ENCODE results near the gene USP6NL.
"Not testable (repeated sequence)": the region's sequence is repeated elsewhere in the genome, so short reads cannot be mapped to it uniquely, and the experiment has no call there.

The USP6NL gene

DNA sequence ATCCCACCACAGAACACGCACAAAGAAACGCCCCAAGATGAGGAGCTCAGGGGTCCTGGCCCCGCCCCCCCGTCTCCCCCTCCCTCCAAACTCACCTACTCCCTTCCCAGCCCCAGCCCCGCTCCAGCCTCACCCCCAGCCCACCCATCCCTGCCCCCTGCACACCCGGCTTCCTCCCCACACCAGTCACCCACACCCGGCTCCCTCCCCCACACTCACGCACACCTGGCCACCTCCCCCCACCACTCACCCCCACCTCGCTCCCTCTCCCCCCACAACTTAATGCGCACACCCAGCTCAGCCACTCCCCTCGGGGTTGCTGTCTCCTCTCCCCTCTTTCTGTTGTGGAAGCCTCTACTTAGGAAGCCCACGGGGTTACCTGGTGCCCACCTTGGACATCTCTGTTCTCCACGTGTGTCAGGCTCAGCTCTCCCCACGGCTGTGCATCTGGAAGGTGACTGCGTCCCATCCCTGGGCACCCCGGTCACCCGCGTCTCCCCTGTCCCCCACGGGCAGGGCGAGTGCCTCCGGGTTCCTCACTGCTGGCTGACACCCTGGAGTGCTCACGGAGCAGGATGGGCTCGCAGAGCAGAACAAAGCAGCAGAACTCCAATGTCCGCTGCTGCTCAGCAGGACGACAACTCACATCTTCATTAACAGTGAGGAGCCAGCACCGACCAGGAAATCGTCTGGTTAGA lies 166.8 kb downstream of the USP6NL start:
- no peak for DNase-seq (ENCODE audit: low spot score)

DNA sequence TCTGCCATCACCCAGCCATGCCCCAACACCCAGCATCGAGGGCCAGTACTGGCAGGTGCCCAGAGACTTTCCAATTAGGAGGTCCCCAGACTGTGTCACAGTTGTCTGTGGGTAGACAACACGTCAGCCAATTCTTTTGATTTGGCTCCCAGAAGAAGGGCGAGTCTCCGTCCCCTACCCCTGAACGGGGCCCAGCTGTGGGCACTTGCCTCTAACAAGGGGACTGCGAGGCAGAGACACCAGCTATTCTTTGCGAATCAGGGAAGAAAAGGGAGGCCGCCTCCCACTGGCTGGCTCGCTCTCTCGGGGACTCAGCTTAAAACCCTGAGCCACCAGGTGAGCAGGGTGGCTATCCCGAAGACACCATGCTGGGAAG lies 167.3 kb downstream of the USP6NL start:
- no peak for DNase-seq (ENCODE audit: low spot score)

DNA sequence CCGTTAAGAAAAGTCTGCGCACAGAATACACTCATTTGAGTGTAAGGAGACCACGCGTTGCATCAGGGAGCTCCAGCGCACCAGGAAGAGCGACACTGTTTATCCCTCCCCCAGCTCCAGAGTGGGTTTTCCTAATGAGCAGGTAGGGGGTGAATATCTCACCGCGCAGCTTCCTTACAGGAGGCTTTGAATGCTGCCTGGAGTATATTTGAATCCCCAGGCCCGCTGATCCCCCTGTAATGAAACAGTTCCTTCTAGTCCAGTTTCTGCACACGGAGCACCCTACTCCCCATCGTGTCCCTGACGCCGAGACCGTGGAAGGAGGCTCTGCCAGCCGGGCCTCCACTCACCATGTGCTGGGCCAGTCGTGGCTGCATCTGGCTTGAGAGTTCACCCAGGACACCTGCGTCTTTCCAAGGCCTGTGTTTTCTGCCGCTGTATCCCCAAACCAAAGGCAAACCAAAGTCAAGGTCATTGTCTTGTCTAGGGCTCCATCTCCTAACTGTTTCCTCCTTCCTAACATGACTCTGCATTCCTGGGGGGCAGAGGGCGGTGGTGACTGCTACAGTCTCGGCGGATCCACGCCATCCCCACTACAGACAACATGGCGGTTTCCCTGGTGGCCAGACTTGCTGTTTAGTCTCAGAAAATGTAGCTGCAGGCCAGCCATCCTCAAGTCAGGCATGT lies 167.8 kb downstream of the USP6NL start:
- no peak for DNase-seq (ENCODE audit: low spot score)

DNA sequence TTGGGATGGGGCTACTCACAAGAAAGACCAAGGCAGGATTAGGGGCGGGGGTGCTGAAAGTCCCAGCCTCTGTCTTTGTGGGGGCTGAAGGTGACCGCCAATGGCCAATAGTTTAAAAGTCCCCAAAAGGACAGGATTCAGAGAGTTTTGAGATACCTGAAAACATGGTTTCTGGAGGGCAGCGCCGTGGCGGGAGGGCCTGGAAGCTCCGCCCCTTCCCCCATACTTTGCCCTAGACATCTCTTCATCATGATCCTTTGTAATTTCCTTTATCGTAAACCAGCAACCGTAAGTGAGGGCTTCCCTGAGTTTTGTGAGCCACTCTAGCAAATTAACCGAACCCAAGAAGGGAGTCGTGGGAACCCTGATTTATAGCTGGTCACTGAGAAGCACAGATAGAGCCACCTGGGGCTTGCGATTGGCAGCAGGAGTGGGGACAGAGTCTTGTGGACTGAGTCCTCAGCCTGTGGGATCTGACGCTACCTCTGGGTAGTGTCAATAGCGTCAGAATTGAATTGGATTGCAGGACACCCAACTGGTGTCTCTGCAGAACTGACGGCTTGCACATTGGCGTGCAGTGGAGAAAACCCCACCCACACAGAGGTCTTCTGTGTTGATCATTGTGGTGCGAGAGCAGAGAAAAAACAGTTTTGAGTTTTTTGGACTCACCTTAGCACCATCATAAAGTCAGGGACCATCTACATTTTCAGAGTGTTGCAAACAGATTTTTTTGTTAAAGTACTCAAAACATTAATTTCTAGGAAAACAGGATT lies 169.3 kb downstream of the USP6NL start:
- DNase-seq (ENCODE audit: low spot score): no peak

DNA sequence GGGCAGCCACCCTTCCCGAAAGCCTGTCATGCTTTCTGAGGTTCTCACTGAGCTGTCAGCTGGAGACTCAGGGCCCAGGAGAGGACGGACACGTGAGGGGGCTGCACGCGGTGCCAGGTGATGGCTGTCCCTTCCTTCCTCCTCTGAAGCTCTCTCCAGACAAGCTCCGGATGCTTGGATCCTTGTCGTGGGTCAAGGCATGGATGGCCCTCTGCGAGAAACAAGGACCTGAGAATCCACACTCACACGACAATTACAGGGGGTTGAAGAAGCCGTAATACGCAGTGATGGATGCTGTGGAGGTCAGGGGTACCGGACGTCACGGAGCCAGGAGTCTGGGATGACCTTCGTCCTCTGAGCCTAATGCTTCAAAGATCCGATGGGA lies 170.3 kb downstream of the USP6NL start:
- no peak for DNase-seq (ENCODE audit: low spot score)

DNA sequence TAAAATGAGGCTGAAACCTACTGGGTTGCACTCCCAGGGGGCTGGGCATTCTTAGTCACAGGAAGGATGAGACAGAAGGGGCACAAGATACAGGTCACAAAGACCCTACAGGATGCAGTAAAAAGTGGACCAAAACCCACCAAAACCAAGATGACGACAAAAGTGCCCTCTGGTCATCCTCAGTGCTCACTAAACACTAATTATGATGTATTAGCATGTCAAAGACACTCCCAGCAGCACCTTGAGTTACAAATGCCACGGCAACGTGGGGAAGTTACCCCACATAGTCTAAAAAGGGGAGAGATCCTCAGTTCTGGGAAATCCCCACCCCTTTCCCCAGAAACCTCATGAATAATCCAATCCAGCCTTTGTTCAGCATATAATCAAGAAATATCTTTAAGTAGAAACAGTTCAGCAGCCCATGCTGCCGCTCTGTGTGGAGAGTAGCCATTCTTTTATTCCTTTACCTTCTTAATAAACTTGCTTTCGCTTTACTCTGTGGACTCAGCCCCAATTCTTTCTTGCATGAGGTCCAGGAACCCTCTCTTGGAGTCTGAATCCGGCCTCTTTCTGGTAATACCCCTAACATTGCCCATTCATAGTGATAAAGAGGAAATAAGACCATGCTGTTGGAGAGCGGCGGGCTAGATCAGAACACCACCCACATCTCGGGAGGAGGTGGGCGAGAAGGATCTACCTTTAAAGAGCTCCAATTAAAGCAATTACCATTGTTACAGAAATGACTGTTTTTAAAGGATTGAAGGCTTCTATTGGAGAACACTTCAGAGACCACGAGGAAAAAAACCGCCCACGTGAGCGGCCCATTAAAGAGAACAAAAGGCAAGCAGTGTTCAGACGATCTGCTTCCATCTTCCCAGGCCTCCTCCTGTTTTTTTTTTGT lies 170.9 kb downstream of the USP6NL start:
- no peak for DNase-seq (ENCODE audit: low spot score)

DNA sequence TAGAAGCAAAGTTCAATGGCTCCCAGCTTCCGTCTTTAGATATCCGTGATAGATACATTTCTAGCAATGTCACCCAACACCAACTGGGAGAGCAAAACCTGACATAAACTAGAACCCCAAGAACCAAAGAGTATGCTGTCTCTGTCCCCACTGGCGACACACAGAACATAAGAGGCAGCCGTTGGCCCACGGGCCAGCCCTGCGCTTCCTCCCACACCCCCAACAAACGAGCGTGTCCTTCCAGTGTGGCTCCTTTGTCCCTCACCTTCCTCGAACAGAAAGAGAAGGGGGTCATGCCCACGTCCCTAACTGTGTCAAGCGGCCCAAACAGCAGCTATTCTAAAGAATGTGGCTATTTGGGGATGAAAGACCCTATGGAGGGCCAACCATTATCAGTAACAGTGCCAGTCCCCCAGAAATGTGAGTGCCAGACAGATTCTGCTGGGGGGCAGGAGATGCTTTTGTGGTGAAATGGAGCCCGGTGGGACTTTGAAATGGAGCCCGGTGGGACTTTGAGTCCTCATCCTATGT lies 171.9 kb downstream of the USP6NL start:
- DNase-seq (ENCODE audit: low spot score): no peak

DNA sequence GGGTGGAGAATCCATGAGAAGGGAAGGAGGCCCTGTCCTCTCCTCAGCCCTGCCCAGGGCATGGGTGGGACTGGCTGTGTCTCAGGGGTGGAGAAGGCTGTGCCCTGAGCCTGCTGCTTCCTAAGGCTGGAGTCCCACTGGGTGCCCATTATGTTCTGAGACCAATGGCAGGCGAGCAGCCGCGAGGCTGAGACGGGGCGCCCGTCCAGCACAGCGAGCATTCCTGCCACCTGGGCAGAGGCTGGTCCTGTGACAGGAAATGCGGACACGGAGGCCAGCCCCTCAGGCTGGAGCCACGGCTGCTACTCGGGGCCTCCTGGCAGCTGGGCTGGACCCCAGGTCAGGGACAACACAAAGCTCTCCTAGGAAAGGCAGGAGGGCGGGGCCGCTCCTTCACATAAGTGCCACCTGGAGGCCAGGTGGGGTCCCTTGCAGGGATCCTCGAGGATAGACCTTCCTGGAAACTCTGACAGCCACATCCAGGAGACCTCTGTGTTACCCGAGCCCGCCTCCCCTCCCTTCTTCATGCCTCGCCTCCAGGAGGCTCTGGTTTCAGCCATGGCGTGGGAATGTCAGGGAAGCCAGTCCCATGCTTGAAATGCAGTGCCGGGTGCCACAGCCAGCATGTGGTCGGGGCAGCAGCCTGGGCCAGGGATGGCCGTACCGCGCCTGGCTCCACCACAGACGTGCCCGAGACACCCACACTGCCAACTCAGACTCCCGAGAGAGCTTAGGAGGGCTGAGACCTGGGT lies 173.9 kb downstream of the USP6NL start:
- no peak for DNase-seq (ENCODE audit: low spot score)

DNA sequence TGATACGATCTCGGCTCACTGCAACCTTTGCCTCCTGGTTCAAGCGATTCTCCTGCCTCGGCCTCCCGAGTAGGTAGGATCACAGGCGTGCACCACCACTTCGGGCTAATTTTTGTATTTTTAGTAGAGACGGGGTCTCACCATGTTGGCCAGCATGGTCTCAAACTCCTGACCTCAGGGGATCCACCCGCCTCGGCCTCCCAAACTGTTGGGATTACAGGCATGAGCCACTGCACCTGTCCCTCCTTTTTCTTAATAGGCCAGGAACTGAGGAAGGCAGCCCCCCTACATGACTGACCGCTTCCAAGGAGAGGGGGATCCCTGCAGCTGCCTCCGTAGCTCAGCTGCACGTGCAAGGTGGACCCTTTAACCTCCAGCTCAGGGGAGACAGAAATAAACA lies 175.0 kb downstream of the USP6NL start:
- not testable (repeated sequence) for DNase-seq (ENCODE audit: low spot score)

DNA sequence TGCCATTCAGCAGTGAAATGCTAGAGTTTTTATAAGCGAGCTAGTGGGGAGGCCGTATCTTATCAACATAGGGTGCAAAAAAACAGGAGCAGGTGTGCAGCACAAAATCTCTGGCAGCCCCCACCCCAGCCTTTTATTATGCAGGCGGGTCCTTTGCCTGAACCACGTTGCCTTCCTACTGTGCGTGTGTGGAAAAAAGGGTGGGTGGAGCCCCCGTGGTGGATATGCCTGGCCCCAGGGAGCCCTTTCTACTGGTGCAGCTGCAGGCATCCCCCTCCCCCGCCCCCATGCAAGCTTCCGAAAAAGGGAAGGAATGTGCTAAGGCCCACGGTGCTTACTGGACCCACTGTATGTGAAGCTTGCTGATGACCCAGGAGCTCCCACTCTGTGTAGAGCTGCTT lies 175.9 kb downstream of the USP6NL start:
- no peak for DNase-seq (ENCODE audit: low spot score)

DNA sequence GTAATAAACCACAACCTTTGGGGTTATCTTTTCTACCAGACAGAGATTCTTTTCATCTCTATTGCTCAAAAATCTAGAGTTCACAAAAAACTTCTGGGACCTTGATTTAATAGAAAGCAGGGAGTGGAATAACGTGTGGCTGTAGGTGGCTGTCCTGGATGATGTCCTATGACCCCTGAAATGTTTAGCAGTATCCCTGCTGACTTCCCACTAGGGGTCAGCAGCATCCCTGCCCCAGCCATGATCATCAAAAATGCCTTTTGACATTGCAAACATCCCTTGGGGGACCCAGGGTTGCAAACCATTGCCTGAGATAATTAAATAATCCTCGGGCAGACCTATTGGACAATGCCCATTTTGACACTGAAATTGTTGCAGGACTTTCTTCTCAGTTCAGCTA lies 177.1 kb downstream of the USP6NL start:
- DNase-seq (ENCODE audit: low spot score): no peak

DNA sequence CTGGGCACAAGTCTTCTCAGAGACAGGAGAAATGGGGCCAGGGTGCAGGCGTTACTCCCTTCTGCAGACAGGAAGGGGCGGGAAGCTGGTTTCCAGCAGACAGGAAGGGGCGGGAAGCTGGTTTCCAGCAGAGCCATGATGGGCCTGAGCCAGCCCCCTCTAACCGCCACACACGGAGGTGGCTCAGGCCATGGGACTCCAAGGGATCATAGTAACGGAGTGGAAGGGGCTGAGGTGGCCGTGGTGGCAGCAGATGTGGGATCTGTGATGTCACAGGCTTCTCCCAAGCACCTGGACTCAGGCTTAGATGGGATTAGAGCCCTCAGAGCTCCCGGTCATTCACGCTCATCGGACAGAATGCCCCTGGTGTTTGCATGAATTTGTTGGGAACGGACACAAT lies 177.8 kb downstream of the USP6NL start:
- no peak for DNase-seq (ENCODE audit: low spot score)

DNA sequence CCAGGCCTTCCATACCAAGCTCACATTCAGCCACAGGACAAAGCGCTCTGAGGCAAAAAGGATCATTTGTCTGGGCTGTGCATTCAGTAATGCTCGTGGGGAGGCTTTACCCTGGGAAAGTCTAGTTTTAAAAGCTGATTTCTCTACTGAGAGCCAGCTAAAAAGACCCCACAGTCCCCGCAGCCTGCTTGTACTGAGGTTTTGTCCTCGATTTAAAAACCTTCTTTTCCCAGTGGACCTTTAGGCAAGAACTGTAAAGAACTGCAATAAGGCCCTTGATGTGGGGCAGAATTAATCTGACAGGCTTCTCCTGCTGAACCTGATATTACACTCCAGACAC lies 180.3 kb downstream of the USP6NL start:
- no peak for DNase-seq (ENCODE audit: low spot score)

DNA sequence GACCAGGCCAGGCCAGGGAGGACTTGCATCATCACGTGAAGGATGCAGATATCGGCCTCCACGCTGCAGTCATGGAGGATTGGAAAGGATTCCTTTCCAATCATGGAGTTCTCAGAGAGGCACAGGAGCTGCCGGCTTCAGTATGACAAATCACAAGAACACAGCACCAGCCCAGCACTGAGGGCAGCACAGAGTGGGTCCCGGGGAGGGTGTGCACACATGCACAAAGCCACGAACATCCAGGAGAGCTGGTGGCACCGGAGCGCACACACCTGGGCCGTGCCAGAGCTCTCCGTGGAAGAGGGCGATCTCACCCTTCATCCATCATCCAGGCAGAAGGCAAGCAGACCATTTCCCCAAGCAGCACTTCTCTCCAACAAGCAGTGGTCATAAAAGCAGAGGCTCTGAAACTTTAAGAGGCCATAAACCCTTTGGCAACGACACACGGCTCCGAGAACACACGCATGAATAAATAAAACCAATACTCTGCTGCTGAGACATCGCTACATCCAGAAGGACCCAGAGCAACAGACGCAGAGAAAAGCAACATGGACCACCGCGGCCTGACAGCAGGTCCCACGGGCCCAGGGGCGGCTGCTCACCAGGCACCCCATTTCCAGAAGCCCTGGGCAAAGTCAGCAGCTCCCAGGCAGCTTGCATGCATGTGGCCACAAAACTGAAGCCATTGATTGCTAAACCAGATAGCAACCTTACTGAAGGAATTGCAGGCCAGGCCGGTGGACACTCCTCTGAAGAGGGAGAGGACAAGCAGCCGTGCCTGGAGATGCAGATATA lies 180.8 kb downstream of the USP6NL start:
- DNase-seq (ENCODE audit: low spot score): no peak

DNA sequence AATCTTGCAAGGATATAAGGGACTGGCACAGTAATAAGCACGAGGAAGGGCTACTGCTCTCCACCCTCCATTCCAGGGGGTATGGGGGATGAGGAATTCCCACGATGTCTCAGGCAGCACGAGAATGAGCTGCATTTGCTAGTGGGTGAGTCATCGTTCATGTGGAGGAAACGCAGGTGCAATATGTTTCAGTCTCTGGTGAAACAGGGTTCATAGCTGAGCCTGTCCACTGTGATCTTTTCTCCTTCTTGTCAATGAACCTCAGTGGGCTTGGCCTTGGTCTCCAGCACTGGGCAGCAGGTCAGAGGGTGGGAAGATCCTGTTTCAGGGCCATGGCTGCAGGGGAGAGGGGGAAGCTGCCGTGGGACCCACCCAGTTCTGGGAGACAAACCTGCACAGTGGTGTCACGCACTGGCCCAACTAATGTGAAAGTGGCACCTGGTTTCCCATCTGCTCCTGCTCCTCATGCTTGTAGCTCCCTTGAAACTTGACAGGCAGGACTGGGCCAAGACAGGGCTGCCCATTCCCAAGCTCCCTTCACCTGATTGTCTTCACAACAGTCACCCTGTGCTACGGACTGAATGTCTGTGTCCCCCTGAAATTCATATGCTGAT lies 181.9 kb downstream of the USP6NL start:
- no peak for DNase-seq (ENCODE audit: low spot score)

DNA sequence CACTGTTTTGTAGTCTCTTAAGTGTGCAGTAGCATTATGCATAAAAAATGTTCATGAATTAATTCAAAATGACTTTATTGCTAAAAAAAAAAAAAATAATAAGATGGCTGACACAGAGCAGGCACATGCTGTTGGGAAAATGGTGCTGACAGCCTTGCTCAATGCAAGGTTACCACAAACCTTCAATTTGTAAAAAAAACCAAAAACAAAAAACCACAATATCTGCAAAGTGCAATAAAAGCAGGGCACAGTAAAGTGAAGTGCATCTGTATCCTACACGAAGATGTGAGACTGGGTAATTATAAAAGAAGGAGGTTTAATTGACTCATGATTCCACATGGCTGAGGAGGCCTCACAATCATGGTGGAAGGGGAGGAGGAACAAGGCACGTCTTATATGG lies 185.8 kb downstream of the USP6NL start:
- DNase-seq (ENCODE audit: low spot score): no peak

DNA sequence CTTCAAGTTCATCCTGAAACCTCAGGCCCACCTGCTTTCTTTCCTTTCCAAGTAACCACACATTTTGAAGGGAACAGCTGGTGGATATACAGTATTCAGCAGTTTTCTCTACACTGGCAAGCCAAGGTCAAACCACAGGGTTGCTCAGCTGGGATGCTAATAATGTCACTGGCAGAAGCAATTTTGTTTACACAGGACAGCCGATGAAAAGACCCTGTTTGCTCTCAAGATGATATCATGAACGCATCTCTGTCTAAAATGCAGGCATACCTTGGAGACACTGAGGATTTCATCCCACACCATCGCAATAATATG lies 186.2 kb downstream of the USP6NL start:
- no peak for DNase-seq (ENCODE audit: low spot score)

DNA sequence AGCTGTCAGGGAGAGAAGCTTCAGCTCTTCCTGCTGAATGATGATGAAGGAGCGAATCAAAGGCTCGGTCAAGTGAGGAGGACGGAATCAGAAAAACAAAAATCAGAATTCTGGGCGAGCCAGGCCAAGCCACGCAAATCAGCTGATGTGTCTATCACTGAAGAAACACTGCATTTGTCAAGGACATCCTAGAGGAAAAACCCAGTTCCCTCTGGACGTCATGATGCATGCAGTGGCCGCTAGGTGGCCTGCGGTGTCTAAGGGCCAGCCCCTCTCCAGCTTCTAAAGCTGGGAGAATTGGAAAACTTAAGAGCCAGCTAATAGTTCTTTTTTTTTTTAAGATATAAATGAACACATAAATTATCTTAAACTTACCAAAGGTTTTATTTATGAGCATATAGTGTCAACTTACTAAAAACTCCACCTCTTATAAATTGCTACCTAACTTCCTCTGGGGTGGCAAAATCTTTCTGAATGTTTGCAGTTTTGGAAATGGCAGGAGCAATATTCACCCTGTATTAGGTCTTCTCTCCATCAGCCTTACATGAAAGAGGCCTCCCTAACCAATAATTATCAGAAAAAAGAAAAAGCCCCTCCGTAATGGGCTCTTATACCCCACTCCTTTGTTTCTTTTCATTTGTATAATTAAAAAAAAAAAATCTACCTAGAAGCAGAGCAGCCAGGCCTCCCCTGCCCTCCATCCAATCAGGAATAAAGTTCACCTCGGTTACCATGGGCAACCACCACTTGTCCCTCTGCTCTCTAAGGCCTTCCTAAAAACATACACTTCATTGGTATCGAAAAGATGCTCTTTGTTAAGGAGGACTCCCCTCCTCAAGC lies 186.8 kb downstream of the USP6NL start:
- DNase-seq (ENCODE audit: low spot score): no peak

DNA sequence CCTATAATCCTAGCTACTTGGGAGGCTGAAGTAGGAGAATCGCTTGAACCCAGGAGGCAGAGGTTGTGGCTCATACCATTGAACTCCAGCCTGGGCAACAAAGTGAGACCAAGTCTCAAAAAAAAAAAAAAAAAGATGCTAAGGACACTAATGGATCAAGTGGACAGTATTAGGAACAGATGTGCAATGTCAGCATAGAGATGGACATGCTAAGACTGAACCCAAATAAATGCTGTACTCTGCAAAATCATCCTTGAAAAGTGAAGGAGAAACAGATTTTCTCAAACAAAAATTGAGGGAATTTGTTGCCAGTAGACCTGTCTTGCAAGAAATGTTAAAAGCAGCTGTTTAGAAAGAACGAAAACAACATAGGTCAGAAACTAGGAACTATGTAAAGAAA lies 194.5 kb downstream of the USP6NL start:
- DNase-seq (ENCODE audit: low spot score): no peak

All from CD4-positive, alpha-beta T cell treated with Interleukin-6 at 100 ng/mL for 8 hours (primary cell).